Endothelial cell of umbilical vein (primary cell): ENCODE results near the gene AGBL5.

Experiments
- CTCF ChIP-seq, 2 donors: IDR thresholded peaks; 1 replicate in 1 of 2; 2 replicates in 1 of 2; pipeline ENCODE4 v1.5.1; 2011; ENCODE audit warnings: low read length in 2 of 2, mild to moderate bottlenecking in 2 of 2, moderate library complexity in 2 of 2, control low read depth in 1 of 2, inconsistent platforms in 1 of 2, low read depth in 1 of 2; ENCODE audit not compliant: insufficient read depth in 1 of 2; ENCODE audit errors: extremely low read depth in 1 of 2
- EZH2 ChIP-seq: IDR thresholded peaks from 2 replicates; pipeline ENCODE4 v1.6.1; 2012; ENCODE audit warnings: borderline replicate concordance, low read depth, mild to moderate bottlenecking, moderate library complexity, low read length, inconsistent platforms; ENCODE audit not compliant: severe bottlenecking
- GATA2 ChIP-seq: IDR thresholded peaks from 2 replicates; pipeline ENCODE4 v1.7.0; 2011; ENCODE audit warnings: low read depth, mild to moderate bottlenecking, moderate library complexity, mixed read lengths, low read length; ENCODE audit not compliant: insufficient read length, insufficient read depth
- JUN ChIP-seq: IDR thresholded peaks from 2 replicates; pipeline ENCODE4 v1.6.1; 2011; ENCODE audit warnings: borderline replicate concordance, low read depth; ENCODE audit not compliant: insufficient read length, insufficient read depth
- MAX ChIP-seq: IDR thresholded peaks from 2 replicates; pipeline ENCODE4 v1.6.1; 2011; ENCODE audit not compliant: insufficient read depth, insufficient read length
- MYC ChIP-seq: IDR thresholded peaks from one replicate; pipeline ENCODE4 v1.6.1; 2011; ENCODE audit warnings: mild to moderate bottlenecking, low read depth, low read length
- POLR2A ChIP-seq: IDR thresholded peaks from 2 replicates; pipeline ENCODE4 v1.6.1; 2012; ENCODE audit warnings: low read depth, mild to moderate bottlenecking, control low read depth, low read length
- POLR2AphosphoS5 ChIP-seq: IDR thresholded peaks from 2 replicates; pipeline ENCODE4 v1.6.1; 2012; ENCODE audit warnings: low read depth, mild to moderate bottlenecking, control low read depth, low read length, moderate library complexity; ENCODE audit not compliant: insufficient read depth

DNA sequence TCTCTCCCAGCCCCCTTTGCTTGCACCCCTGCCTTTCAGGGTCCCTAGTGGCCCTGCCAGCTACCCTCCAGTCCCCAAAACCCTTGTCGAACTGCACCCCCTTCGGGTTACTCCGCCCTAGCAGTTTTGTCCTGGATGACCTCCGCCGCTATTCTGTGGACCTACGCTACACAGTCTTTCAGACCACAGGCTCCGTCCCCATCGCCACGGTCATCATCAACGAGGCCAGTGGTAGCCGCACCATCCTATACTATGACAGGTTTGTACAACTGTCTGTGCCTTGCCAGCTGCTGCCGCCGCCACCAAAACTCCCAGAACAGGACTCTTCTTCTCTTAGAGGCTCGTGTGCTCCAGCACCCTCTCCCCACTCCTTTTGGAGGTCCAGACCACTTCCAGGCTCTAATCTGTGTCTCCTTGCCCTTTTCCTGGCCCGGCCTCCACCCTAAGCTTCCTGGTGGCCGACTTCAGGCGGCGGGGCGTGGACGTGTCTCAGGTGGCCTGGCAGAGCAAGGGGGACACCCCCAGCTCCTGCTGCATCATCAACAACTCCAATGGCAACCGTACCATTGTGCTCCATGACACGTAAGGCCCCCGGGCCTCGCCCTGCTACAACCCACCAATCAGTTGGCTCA lies 43.0 kb downstream of the AGBL5 start:
- TF ChIP-seq MYC (no peak), POLR2AphosphoS5 (no peak), CTCF (IDR thresholded peaks at IDR 0.05; ENCODE audit: extremely low read depth in 1 of 2, insufficient read depth in 1 of 2, low read depth in 1 of 2, low read length in 2 of 2) (no peak), EZH2 (no peak), POLR2A (no peak), MAX (no peak), GATA2 (no peak), JUN (no peak)
